Sigmoid colon (tissue), 7 donors: ENCODE measurements around the gene AKAP5. TPM values are rescaled to one million over a fixed set of nuclear protein-coding genes. Genes with fewer than 3 reads are reported as not detected.

ENCODE experiments used
- DNase-seq: peaks from one replicate; pipeline ENCODE4 v3.0.0-alpha.2; 2019
- H3K27ac ChIP-seq, 4 donors: fragments of 200-600 bp; sonication (generic); one replicate each; pipeline ENCODE4 v1.5.1; 2016 to 2019; ENCODE audit warnings: mild to moderate bottlenecking in 1 of 4
- H3K27me3 ChIP-seq, 3 donors: fragments of 200-600 bp; sonication (generic); one replicate each; pipeline ENCODE4 v1.5.1; 2019; ENCODE audit warnings: mild to moderate bottlenecking in 1 of 3
- H3K36me3 ChIP-seq, 4 donors: fragments of 200-600 bp; sonication (generic); one replicate each; pipeline ENCODE4 v1.5.1; 2016 to 2019
- H3K4me1 ChIP-seq, 4 donors: fragments of 200-600 bp; sonication (generic); one replicate each; pipeline ENCODE4 v1.5.1; 2017 to 2019
- H3K4me3 ChIP-seq, 4 donors: fragments of 200-600 bp; sonication (generic); one replicate each; pipeline ENCODE4 v1.5.1; 2017 to 2019; ENCODE audit warnings: mild to moderate bottlenecking in 2 of 4, moderate library complexity in 1 of 4
- H3K9me3 ChIP-seq, 4 donors: fragments of 200-600 bp in 3 of 4; sonication (generic) in 3 of 4; one replicate each; pipeline versions ENCODE4 v1.5.1 to v1.6.1; 2013 to 2019
- EP300 ChIP-seq, 4 donors: sonication (generic); formaldehyde crosslinking; IDR thresholded peaks; one replicate each; pipeline ENCODE4 v1.6.1; 2017; ENCODE audit warnings: antibody characterized with exemption in 4 of 4
- POLR2A ChIP-seq, 2 donors: fragments of 450-650 bp; IDR thresholded peaks; one replicate each; pipeline ENCODE4 v1.6.1; 2016; ENCODE audit warnings: antibody characterized with exemption in 2 of 2, mild to moderate bottlenecking in 2 of 2, moderate library complexity in 2 of 2
- POLR2AphosphoS5 ChIP-seq, 4 donors: sonication (generic); formaldehyde crosslinking; IDR thresholded peaks; one replicate each; pipeline ENCODE4 v1.6.1; 2017; ENCODE audit warnings: antibody characterized with exemption in 4 of 4
- WGBS, 2 donors: extraction: QIAGEN DNeasy Blood & Tissue Kit; methylation state at CpG; one replicate each; pipeline ENCODE4 v1.1.7; 2013; 5-methylcytosine and 5-hydroxymethylcytosine counted together
- intact Hi-C: fragments of 100-400 bp; cut with DNase I; formaldehyde crosslinking; loops from one replicate; pipeline ENCODE4 v1.15.1; 2023
- polyA plus RNA-seq, 3 donors: library from polyadenylated mRNA; stranded (reverse); fragments of 200-250 nt; gene quantifications; one replicate each; pipeline ENCODE4 v1.2.3, GENCODE V29; 2013
- total RNA-seq, 4 donors: library from RNA; depleted of rRNA; stranded (reverse); fragments of >200 nt; gene quantifications; one replicate each; pipeline ENCODE4 v1.1.0, GENCODE V29; 2016
- TF ChIP-seq, protein P1 (sequence below), 4 experiments: fragments of 450-650 bp in 3 of 4; fragments of 200-600 bp in 1 of 4; IDR thresholded peaks; one replicate each; pipeline ENCODE4 v1.5.1; 2016 to 2019; ENCODE audit warnings: antibody characterized with exemption in 4 of 4, mild to moderate bottlenecking in 3 of 4, moderate library complexity in 2 of 4
- donor health status: healthy with polysubstance abuse.
- donor health status: Bipolar disorder and iron deficiency.
- donor health status: healthy.

Gene AKAP5
- total and polyA plus RNA-seq, 7 donors, result 0.33 to 7.2 (median 1.7) TPM

DNA sequence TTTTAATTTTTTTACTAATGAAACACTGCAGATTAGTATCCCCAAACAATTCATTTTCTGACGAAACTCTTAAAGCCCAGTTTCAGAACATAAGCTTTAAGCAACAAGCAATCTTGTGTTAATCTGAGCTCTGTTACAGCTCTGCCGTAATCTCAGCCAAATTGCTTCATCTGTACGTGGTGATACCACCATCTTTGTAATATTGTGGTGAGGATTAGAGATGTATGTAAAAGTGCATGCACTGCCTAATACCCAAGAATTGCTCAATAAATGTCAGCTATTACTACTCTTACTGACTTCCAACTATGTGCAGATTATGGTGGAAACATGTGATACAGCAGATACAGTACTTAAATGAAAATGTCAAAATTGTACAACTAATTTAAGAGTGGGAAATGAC lies 1.8 kb downstream of the AKAP5 start:
- intact Hi-C loops, result loop anchor here (2.0 to 10.0 kb wide), 2 partner anchors 36 to 122 kb away; partner anchors contain the start of gene ZBTB25
- H3K27me3 ChIP-seq, result no peaks in the 10 kb centered on the region
- DNase-seq, result no peak
- H3K9me3 ChIP-seq, result no peaks in the 10 kb centered on the region
- H3K4me3 ChIP-seq, result no peak overlapping the region
- no peak overlapping the region for H3K27ac ChIP-seq
- H3K4me1 ChIP-seq, result peaks cover 0 to 14% (median 6%) of the 10 kb centered on the region in 4 donors
- TF ChIP-seq EP300 (IDR thresholded peaks at IDR 0.05), result no peak
- TF ChIP-seq POLR2A (IDR thresholded peaks at IDR 0.05), result no peak
- TF ChIP-seq POLR2AphosphoS5 (IDR thresholded peaks at IDR 0.05), result no peak
- TF ChIP-seq, protein P1, sequence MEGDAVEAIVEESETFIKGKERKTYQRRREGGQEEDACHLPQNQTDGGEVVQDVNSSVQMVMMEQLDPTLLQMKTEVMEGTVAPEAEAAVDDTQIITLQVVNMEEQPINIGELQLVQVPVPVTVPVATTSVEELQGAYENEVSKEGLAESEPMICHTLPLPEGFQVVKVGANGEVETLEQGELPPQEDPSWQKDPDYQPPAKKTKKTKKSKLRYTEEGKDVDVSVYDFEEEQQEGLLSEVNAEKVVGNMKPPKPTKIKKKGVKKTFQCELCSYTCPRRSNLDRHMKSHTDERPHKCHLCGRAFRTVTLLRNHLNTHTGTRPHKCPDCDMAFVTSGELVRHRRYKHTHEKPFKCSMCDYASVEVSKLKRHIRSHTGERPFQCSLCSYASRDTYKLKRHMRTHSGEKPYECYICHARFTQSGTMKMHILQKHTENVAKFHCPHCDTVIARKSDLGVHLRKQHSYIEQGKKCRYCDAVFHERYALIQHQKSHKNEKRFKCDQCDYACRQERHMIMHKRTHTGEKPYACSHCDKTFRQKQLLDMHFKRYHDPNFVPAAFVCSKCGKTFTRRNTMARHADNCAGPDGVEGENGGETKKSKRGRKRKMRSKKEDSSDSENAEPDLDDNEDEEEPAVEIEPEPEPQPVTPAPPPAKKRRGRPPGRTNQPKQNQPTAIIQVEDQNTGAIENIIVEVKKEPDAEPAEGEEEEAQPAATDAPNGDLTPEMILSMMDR (IDR thresholded peaks at IDR 0.05), result no peak
- H3K36me3 ChIP-seq, result no peaks in the 10 kb centered on the region
- 64 to 72% methylated on average over 3 of the region's 3 CpGs for WGBS, 2 donors

- peaks cover 0 to 14% (median 6%) of the 10 kb centered on the region in 4 donors for H3K4me1 ChIP-seq
- H3K27me3 ChIP-seq, result no peaks in the 10 kb centered on the region
- no peaks in the 10 kb centered on the region for H3K9me3 ChIP-seq
- H3K36me3 ChIP-seq, result no peaks in the 10 kb centered on the region
- intact Hi-C loops, result loop anchor here (2.0 to 10.0 kb wide), 2 partner anchors 35 to 123 kb away; partner anchors contain the start of gene ZBTB25
- no peak overlapping the region for H3K4me3 ChIP-seq
- no peak for DNase-seq
- no peak overlapping the region for H3K27ac ChIP-seq
- no peak for TF ChIP-seq POLR2A (IDR thresholded peaks at IDR 0.05)
- no peak for TF ChIP-seq POLR2AphosphoS5 (IDR thresholded peaks at IDR 0.05)
- TF ChIP-seq, protein P1 (IDR thresholded peaks at IDR 0.05), result no peak
- no peak for TF ChIP-seq EP300 (IDR thresholded peaks at IDR 0.05)
Measured at GRCh38 chr14:64467566-64467965, 2.3 kb downstream of the AKAP5 start.

- intact Hi-C loops, result loop anchor here (10.0 kb wide), 1 partner anchor 124 kb away; no protein-coding TSS in a partner anchor
- no peak overlapping the region for H3K27ac ChIP-seq
- no peaks in the 10 kb centered on the region for H3K9me3 ChIP-seq
- DNase-seq, result no peak
- H3K4me1 ChIP-seq, result peaks cover 0 to 14% (median 6%) of the 10 kb centered on the region in 4 donors
- no peak for TF ChIP-seq EP300 (IDR thresholded peaks at IDR 0.05)
- WGBS, 2 donors, result 51 to 69% methylated on average over 3 of the region's 3 CpGs
- H3K27me3 ChIP-seq, result no peaks in the 10 kb centered on the region
- no peak overlapping the region for H3K4me3 ChIP-seq
- no peaks in the 10 kb centered on the region for H3K36me3 ChIP-seq
Measured at GRCh38 chr14:64468451-64468850, 3.2 kb downstream of the AKAP5 start.

DNA sequence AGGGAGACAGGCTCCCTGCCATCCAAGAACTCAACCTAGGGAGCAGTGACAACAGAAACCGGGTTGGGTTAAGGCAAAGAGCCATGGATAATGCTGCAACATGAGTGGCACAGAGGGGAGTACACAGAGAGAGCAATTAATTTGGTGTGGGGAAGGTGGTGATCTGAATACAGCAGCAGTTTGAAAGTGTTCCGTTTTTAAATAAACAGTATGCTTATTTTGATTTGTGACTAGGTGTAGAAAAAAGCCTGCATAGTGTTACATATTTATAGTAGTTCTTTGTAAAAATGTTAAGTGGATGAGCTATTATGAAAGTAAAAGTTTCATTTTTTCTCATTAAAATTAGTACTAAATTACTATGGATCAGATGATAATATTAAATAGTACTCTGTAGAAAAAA lies 8.7 kb downstream of the AKAP5 start:
- Histone ChIP-seq H3K27ac (no peak overlapping the region), H3K9me3 (no peaks in the 10 kb centered on the region), H3K27me3 (no peaks in the 10 kb centered on the region), H3K36me3 (no peaks in the 10 kb centered on the region), H3K4me1 (no peaks in the 10 kb centered on the region), H3K4me3 (no peak overlapping the region)
- no peak for DNase-seq
- WGBS, 2 donors, result 58 to 68% methylated on average over 2 of the region's 2 CpGs
- intact Hi-C loops, result loop anchor here (5.0 kb wide), 1 partner anchor 47 kb away; no protein-coding TSS in a partner anchor
- TF ChIP-seq, protein P1 (IDR thresholded peaks at IDR 0.05), result no peak
- no peak for TF ChIP-seq POLR2AphosphoS5 (IDR thresholded peaks at IDR 0.05)
- no peak for TF ChIP-seq POLR2A (IDR thresholded peaks at IDR 0.05)
- no peak for TF ChIP-seq EP300 (IDR thresholded peaks at IDR 0.05)

DNA sequence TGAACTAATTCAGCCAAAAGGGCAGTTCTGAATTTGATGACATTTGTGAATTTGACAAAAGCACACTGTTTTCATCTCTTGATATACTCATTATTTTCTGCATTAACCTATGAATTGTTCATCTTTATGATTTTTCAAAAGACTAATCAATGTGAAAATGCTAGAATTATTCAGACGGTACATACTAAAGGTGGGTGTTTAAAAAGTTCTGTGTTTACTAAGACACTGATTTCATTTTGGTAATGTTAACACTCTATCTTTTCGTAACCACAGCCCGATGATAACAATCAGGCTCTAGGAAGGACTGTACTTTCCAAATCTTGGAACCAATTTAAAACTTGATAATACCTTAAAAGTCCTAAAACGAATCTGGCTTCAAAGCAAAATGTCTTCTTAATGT lies 9.4 kb downstream of the AKAP5 start:
- intact Hi-C loops, result loop anchor here (5.0 kb wide), 1 partner anchor 47 kb away; no protein-coding TSS in a partner anchor
- TF ChIP-seq, protein P1 (IDR thresholded peaks at IDR 0.05), result no peak
- TF ChIP-seq EP300 (IDR thresholded peaks at IDR 0.05) (no peak), POLR2A (IDR thresholded peaks at IDR 0.05) (no peak)
- Histone ChIP-seq H3K4me3 (no peak overlapping the region), H3K27me3 (no peaks in the 10 kb centered on the region), H3K9me3 (no peaks in the 10 kb centered on the region), H3K27ac (no peak overlapping the region), H3K36me3 (no peaks in the 10 kb centered on the region), H3K4me1 (no peaks in the 10 kb centered on the region)
- WGBS, 2 donors, result 70 to 87% methylated on average over 4 of the region's 4 CpGs
- no peak for DNase-seq
